Measurements from ENCODE around the gene ZNF334. TPM values are rescaled to one million over a fixed set of nuclear protein-coding genes. Genes with fewer than 3 reads are reported as not detected.

Gene ZNF334
- total RNA-seq, 3 donors from 2014 or later, result 0.96 to 18.7 (median 8.2) TPM

DNA sequence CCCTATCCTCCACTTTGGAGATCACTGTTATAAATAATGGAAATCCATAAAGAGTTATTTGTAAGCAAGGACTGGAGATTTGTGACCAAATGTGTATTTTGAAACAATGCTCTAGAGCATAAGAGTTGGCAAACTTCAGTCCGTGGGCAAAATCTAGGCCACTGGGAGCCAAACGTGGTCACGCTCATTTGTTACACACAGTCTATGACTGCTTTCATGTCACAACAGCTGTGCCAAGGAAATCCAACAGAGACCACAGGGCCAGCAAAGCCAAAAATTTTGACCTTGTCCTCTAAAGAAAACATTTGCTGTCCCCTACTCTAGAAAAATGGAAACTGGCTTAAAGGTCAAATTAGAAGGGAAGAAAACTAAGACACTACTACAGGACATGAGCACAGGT is 7.9 kb downstream of the ZNF334 start:
- DNase-seq (ENCODE audit: low spot score in 2 of 2), result no peak
- intact Hi-C loops (cut with DNase I; ENCODE audit: low total_unique reads), result no loop called here
- H3K4me1 ChIP-seq, result no peaks in the 10 kb centered on the region
- no peak for TF ChIP-seq POLR2AphosphoS5 (IDR thresholded peaks at IDR 0.05)
- TF ChIP-seq, protein P1, sequence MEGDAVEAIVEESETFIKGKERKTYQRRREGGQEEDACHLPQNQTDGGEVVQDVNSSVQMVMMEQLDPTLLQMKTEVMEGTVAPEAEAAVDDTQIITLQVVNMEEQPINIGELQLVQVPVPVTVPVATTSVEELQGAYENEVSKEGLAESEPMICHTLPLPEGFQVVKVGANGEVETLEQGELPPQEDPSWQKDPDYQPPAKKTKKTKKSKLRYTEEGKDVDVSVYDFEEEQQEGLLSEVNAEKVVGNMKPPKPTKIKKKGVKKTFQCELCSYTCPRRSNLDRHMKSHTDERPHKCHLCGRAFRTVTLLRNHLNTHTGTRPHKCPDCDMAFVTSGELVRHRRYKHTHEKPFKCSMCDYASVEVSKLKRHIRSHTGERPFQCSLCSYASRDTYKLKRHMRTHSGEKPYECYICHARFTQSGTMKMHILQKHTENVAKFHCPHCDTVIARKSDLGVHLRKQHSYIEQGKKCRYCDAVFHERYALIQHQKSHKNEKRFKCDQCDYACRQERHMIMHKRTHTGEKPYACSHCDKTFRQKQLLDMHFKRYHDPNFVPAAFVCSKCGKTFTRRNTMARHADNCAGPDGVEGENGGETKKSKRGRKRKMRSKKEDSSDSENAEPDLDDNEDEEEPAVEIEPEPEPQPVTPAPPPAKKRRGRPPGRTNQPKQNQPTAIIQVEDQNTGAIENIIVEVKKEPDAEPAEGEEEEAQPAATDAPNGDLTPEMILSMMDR (IDR thresholded peaks at IDR 0.05), result no peak
- no peak for TF ChIP-seq POLR2A (IDR thresholded peaks at IDR 0.05)
- H3K4me3 ChIP-seq, result no peak overlapping the region
- no peaks in the 10 kb centered on the region for H3K27me3 ChIP-seq
- H3K36me3 ChIP-seq, result no peaks in the 10 kb centered on the region
- peaks cover 16 to 35% of the 10 kb centered on the region in 2 donors for H3K9me3 ChIP-seq
- H3K27ac ChIP-seq, result no peak overlapping the region

DNA sequence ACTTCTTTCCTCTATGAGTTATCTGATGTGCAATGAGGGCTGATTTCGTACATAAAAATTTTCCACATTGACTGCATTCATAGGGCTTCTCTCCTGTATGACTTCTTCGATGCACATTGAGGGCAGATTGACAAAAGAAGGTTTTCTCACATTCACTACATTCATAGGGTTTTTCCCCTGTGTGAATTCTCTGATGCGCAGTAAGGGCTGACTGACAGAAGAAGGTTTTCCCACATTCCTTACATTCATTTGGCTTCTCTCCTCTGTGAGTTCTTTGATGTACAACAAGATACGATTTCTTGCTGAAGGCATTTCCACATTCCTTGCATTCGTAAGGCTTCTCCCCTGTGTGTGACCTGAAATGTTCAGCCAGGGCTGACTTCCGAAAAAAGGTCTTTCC is 11.4 kb downstream of the ZNF334 start:
- DNase-seq (ENCODE audit: low spot score in 2 of 2), result no peak
- TF ChIP-seq, protein P1 (IDR thresholded peaks at IDR 0.05), result no peak
- TF ChIP-seq POLR2AphosphoS5 (IDR thresholded peaks at IDR 0.05) (no peak), POLR2A (IDR thresholded peaks at IDR 0.05) (no peak)
- H3K4me1 ChIP-seq, result no peaks in the 10 kb centered on the region
- no peaks in the 10 kb centered on the region for H3K36me3 ChIP-seq
- no peak overlapping the region for H3K4me3 ChIP-seq
- no peak overlapping the region for H3K27ac ChIP-seq
- intact Hi-C loops (cut with DNase I; ENCODE audit: low total_unique reads), result no loop called here
- H3K9me3 ChIP-seq, result peaks cover 27 to 60% of the 10 kb centered on the region in 2 donors
- no peaks in the 10 kb centered on the region for H3K27me3 ChIP-seq

DNA sequence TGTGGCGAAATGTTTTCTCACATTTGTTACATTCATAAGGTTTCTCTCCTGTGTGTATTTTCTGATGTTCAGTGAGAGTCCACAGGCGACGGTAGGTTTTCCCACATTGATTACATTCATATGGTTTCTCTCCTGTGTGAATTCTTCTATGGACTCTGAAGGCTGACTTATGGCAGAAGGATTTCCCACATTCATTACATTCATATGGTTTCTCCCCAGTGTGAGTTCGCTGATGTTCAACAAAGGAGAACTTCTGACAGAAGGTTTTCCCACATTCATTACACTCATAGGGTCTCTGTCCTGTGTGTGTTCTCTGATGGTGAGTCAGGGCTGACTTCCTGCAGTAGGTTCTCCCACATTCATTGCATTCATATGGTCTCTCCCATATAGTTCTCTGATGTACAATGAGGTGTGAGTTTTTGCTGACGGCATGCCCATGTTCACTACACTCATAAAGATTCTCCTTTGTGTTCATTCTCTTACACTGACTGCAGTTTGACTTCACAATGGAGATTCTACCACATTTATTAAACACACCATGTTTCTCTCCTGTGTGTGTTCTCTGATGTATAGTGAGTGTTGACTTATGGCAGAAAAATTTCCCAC is 11.9 kb downstream of the ZNF334 start:
- no peak for DNase-seq (ENCODE audit: low spot score in 2 of 2)
- H3K27me3 ChIP-seq, result no peaks in the 10 kb centered on the region
- H3K4me1 ChIP-seq, result no peaks in the 10 kb centered on the region
- no peaks in the 10 kb centered on the region for H3K36me3 ChIP-seq
- no peak for TF ChIP-seq POLR2AphosphoS5 (IDR thresholded peaks at IDR 0.05)
- TF ChIP-seq, protein P1 (IDR thresholded peaks at IDR 0.05), result no peak
- TF ChIP-seq POLR2A (IDR thresholded peaks at IDR 0.05), result no peak
- intact Hi-C loops (cut with DNase I; ENCODE audit: low total_unique reads), result no loop called here
- no peak overlapping the region for H3K27ac ChIP-seq
- H3K4me3 ChIP-seq, result no peak overlapping the region
- H3K9me3 ChIP-seq, result peaks cover 27 to 60% of the 10 kb centered on the region in 2 donors

DNA sequence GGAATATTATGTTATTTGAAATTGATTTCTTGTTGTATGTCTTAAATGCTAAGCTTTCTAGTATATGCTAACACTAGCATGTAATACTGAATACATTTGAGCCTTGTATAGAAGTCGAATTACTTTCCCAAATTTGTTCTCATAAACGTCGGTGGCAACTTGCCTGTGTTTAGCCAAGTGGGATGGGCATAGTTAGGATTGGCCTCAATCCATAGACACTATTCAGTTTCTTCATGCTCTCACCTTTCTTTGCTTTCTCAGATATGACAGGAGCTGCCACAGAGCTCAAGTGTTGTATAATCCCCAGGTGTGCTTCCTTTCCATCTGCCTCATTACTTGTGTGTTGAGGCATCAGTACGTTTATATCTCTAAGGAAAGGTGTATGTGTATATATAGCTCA is 19.3 kb downstream of the ZNF334 start:
- TF ChIP-seq POLR2A (IDR thresholded peaks at IDR 0.05) (no peak), POLR2AphosphoS5 (IDR thresholded peaks at IDR 0.05) (no peak)
- TF ChIP-seq, protein P1 (IDR thresholded peaks at IDR 0.05), result no peak
- Histone ChIP-seq H3K4me1 (no peaks in the 10 kb centered on the region), H3K4me3 (no peak overlapping the region), H3K36me3 (no peaks in the 10 kb centered on the region), H3K27me3 (no peaks in the 10 kb centered on the region), H3K9me3 (peaks cover 9 to 11% of the 10 kb centered on the region in 2 donors), H3K27ac (no peak overlapping the region)
- no peak for DNase-seq (ENCODE audit: low spot score in 2 of 2)
- intact Hi-C loops (cut with DNase I; ENCODE audit: low total_unique reads), result no loop called here

DNA sequence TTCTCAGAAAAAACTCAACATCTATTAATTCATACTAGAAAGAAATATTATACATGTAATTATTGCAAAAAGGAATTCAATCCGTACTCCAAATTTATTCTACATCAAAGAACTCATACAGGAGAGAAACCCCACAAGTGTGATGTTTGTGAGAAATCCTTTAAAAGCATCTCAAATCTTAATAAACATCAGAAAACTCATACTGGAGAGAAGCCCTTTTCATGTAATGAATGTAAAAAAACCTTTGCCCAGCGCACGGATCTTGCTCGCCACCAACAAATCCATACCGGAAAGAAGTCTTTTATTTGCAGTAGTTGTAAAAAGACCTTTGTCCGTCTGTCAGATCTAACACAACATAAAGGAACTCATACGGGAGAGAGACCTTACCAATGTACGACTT is 22.0 kb downstream of the ZNF334 start:
- intact Hi-C loops (cut with DNase I; ENCODE audit: low total_unique reads), result no loop called here
- TF ChIP-seq, protein P1 (IDR thresholded peaks at IDR 0.05), result no peak
- no peak for TF ChIP-seq POLR2A (IDR thresholded peaks at IDR 0.05)
- no peak for TF ChIP-seq POLR2AphosphoS5 (IDR thresholded peaks at IDR 0.05)
- no peak for DNase-seq (ENCODE audit: low spot score in 2 of 2)
- H3K4me1 ChIP-seq, result no peaks in the 10 kb centered on the region
- H3K36me3 ChIP-seq, result no peaks in the 10 kb centered on the region
- no peaks in the 10 kb centered on the region for H3K9me3 ChIP-seq
- no peak overlapping the region for H3K4me3 ChIP-seq
- H3K27me3 ChIP-seq, result no peaks in the 10 kb centered on the region
- H3K27ac ChIP-seq, result no peak overlapping the region

All from breast epithelium (tissue), 4 donors.